Fibroblast of villous mesenchyme (primary cell): Measurements from ENCODE around the gene FMO4. TPM values are rescaled to one million over a fixed set of nuclear protein-coding genes. Genes with fewer than 3 reads are reported as not detected.
"Not testable (repeated sequence)": the region's sequence is repeated elsewhere in the genome, so short reads cannot be mapped to it uniquely, and the experiment has no call there.

Experiments used
- DNase-seq: peaks from one replicate; pipeline ENCODE4 v3.0.0-alpha.2; 2010; ENCODE audit warnings: low read depth
- H3K4me3 ChIP-seq: 2 replicates; pipeline ENCODE4 v1.5.1; 2011; ENCODE audit warnings: low read depth, mild to moderate bottlenecking, low read length
- CTCF ChIP-seq: IDR thresholded peaks from 2 replicates; pipeline ENCODE4 v1.5.1; 2012; ENCODE audit warnings: low read depth, mild to moderate bottlenecking, low read length; ENCODE audit not compliant: insufficient read depth
- total RNA-seq: library from RNA; depleted of rRNA; stranded (reverse); fragments of >200 nt; gene quantifications from 2 replicates; pipeline ENCODE4 v1.2.3, GENCODE V29; 2012

FMO4 gene
- total RNA-seq, 1 donor = 1.7 TPM

GRCh38 chr1:171359731-171360527 is 45.9 kb downstream of the FMO4 start:
- H3K4me3 ChIP-seq, DNase-seq: not testable (repeated sequence)
- TF ChIP-seq CTCF = peak; percentile 42

GRCh38 chr1:171366085-171366484 is 52.1 kb downstream of the FMO4 start:
- peak; percentile 57 for DNase-seq
- no peak overlapping the region for H3K4me3 ChIP-seq
- no peak for TF ChIP-seq CTCF

GRCh38 chr1:171366816-171367215 is 52.8 kb downstream of the FMO4 start:
- H3K4me3 ChIP-seq = no peak overlapping the region
- DNase-seq = no peak
- no peak for TF ChIP-seq CTCF

GRCh38 chr1:171367436-171367835 is 53.5 kb downstream of the FMO4 start:
- no peak overlapping the region for H3K4me3 ChIP-seq
- no peak for DNase-seq
- TF ChIP-seq CTCF = no peak

- TF ChIP-seq CTCF = no peak
- no peak for DNase-seq
- no peak overlapping the region for H3K4me3 ChIP-seq
Observed at GRCh38 chr1:171372418-171373084, 58.6 kb downstream of the FMO4 start.

- DNase-seq = not testable (repeated sequence)
Observed at GRCh38 chr1:171373357-171374122, 59.6 kb downstream of the FMO4 start.

GRCh38 chr1:171379846-171380245 is 65.9 kb downstream of the FMO4 start:
- H3K4me3 ChIP-seq = no peak overlapping the region
- DNase-seq = peak; percentile 67
- no peak for TF ChIP-seq CTCF

More at GRCh38 chr1:171373357-171374122, 59.6 kb downstream of the FMO4 start:
- not testable (repeated sequence) for H3K4me3 ChIP-seq
